Spinal cord (tissue), 10 donors: ENCODE data around the gene FCHO1. TPM values are rescaled to one million over a fixed set of nuclear protein-coding genes. Genes with fewer than 3 reads are reported as not detected.

Experiments used
- DNase-seq, 6 donors: peaks; one replicate each; pipeline versions ENCODE4 v3.0.0 to v3.0.0-alpha.2; 2013 to 2015; ENCODE audit warnings: low spot score in 6 of 6, low read depth in 4 of 6
- H3K27ac ChIP-seq: one replicate; pipeline ENCODE4 v1.5.1; 2013; ENCODE audit warnings: low read depth, low read length, control low read depth
- H3K27me3 ChIP-seq: one replicate; pipeline ENCODE4 v1.6.1; 2013; ENCODE audit warnings: low read length; ENCODE audit not compliant: control insufficient read depth, insufficient read depth
- H3K36me3 ChIP-seq: one replicate; pipeline ENCODE4 v1.6.1; 2013; ENCODE audit warnings: low read length; ENCODE audit not compliant: control insufficient read depth, insufficient read depth
- H3K4me1 ChIP-seq: one replicate; pipeline ENCODE4 v1.6.1; 2013; ENCODE audit warnings: low read length; ENCODE audit not compliant: control insufficient read depth, insufficient read depth
- H3K4me3 ChIP-seq: one replicate; pipeline ENCODE4 v1.5.1; 2013; ENCODE audit warnings: low read depth, low read length, control low read depth
- H3K9me3 ChIP-seq: one replicate; pipeline ENCODE4 v1.6.1; 2013; ENCODE audit warnings: low read length; ENCODE audit not compliant: control insufficient read depth, insufficient read depth
- WGBS: methylation state at CpG from one replicate; pipeline ENCODE4 v1.1.5; 2013; ENCODE audit warnings: missing lambda C conversion rate; ENCODE audit not compliant: insufficient coverage; 5-methylcytosine and 5-hydroxymethylcytosine counted together
- polyA plus RNA-seq, 2 donors: library from polyadenylated mRNA; unstranded; fragments of 120-200 nt; gene quantifications; one replicate each; pipeline ENCODE4 v1.2.1, GENCODE V29; 2013; ENCODE audit not compliant: insufficient read length in 2 of 2
- total RNA-seq, 2 donors: library from RNA; depleted of rRNA in 1 of 2; stranded (reverse); fragments of 120-200 nt in 1 of 2; fragments of >200 nt in 1 of 2; gene quantifications; one replicate each; pipeline versions ENCODE4 v1.2.3 to v1.2.4, GENCODE V29; 2013 to 2014
- donor health status: healthy.

The FCHO1 gene
- total and polyA plus RNA-seq, 4 donors, result 6.8 to 41.9 (median 21.5) TPM

- 97% methylated on average over 14 of the region's 19 CpGs for WGBS
- no peak overlapping the region for H3K27ac ChIP-seq
- no peak overlapping the region for H3K4me3 ChIP-seq
- H3K9me3 ChIP-seq, result no peaks in the 10 kb centered on the region
- no peak for DNase-seq
- no peaks in the 10 kb centered on the region for H3K4me1 ChIP-seq
- peaks cover 86% of the 10 kb centered on the region for H3K36me3 ChIP-seq
- H3K27me3 ChIP-seq, result no peaks in the 10 kb centered on the region
Measured at GRCh38 chr19:17727843-17728242, 23.4 kb upstream of the FCHO1 start.

DNA sequence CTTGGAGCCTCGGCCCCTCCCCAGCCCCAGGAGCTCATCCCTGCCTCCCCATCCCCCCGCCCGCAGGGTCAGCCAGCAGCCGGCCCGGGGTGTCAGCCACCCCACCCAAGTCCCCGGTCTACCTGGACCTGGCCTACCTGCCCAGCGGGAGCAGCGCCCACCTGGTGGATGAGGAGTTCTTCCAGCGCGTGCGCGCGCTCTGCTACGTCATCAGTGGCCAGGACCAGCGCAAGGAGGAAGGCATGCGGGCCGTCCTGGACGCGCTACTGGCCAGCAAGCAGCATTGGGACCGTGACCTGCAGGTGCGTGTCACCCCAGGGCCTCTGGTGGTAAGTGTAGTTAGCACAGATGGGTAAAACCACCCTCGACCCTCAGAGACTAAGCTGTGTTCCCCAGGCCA is 18.1 kb upstream of the FCHO1 start:
- H3K27ac ChIP-seq, result no peak overlapping the region
- H3K36me3 ChIP-seq, result peaks cover 73% of the 10 kb centered on the region
- no peak for DNase-seq

GRCh38 chr19:17734146-17734545 is 17.1 kb upstream of the FCHO1 start:
- H3K27ac ChIP-seq, result no peak overlapping the region
- no peaks in the 10 kb centered on the region for H3K27me3 ChIP-seq
- peaks cover 69% of the 10 kb centered on the region for H3K36me3 ChIP-seq
- no peaks in the 10 kb centered on the region for H3K9me3 ChIP-seq
- H3K4me3 ChIP-seq, result no peak overlapping the region
- no peaks in the 10 kb centered on the region for H3K4me1 ChIP-seq
- 97% methylated on average over 15 of the region's 16 CpGs for WGBS
- no peak for DNase-seq

More for the DNA sequence above, 18.1 kb upstream of the FCHO1 start:
- Histone ChIP-seq H3K4me3 (no peak overlapping the region), H3K4me1 (no peaks in the 10 kb centered on the region), H3K9me3 (no peaks in the 10 kb centered on the region), H3K27me3 (no peaks in the 10 kb centered on the region)
- WGBS, result 94% methylated on average over 19 of the region's 22 CpGs

GRCh38 chr19:17735410-17735809 is 15.9 kb upstream of the FCHO1 start:
- WGBS, result 97% methylated on average over 4 of the region's 5 CpGs
- H3K4me1 ChIP-seq, result no peaks in the 10 kb centered on the region
- no peak overlapping the region for H3K27ac ChIP-seq
- H3K9me3 ChIP-seq, result no peaks in the 10 kb centered on the region
- no peaks in the 10 kb centered on the region for H3K27me3 ChIP-seq
- H3K4me3 ChIP-seq, result no peak overlapping the region
- DNase-seq, result no peak
- peaks cover 59% of the 10 kb centered on the region for H3K36me3 ChIP-seq

- H3K4me3 ChIP-seq, result no peak overlapping the region
- WGBS, result 93% methylated on average over 4 of the region's 7 CpGs
- no peaks in the 10 kb centered on the region for H3K4me1 ChIP-seq
- no peak overlapping the region for H3K27ac ChIP-seq
- DNase-seq, result no peak
- no peaks in the 10 kb centered on the region for H3K27me3 ChIP-seq
- H3K36me3 ChIP-seq, result peaks cover 55% of the 10 kb centered on the region
- H3K9me3 ChIP-seq, result no peaks in the 10 kb centered on the region
Measured at GRCh38 chr19:17737690-17738153, 13.6 kb upstream of the FCHO1 start.

- Histone ChIP-seq H3K4me1 (no peaks in the 10 kb centered on the region), H3K36me3 (peaks cover 39% of the 10 kb centered on the region), H3K27ac (no peak overlapping the region), H3K27me3 (no peaks in the 10 kb centered on the region), H3K9me3 (no peaks in the 10 kb centered on the region), H3K4me3 (no peak overlapping the region)
- 52% methylated on average over 15 of the region's 18 CpGs for WGBS
- no peak for DNase-seq
Measured at GRCh38 chr19:17739121-17739875, 12.0 kb upstream of the FCHO1 start.

GRCh38 chr19:17741456-17741855 is 9.8 kb upstream of the FCHO1 start:
- Histone ChIP-seq H3K9me3 (no peaks in the 10 kb centered on the region), H3K27me3 (no peaks in the 10 kb centered on the region), H3K36me3 (peaks cover 21% of the 10 kb centered on the region), H3K27ac (no peak overlapping the region), H3K4me1 (no peaks in the 10 kb centered on the region), H3K4me3 (no peak overlapping the region)
- 88% methylated on average over 2 of the region's 2 CpGs for WGBS
- no peak for DNase-seq

DNA sequence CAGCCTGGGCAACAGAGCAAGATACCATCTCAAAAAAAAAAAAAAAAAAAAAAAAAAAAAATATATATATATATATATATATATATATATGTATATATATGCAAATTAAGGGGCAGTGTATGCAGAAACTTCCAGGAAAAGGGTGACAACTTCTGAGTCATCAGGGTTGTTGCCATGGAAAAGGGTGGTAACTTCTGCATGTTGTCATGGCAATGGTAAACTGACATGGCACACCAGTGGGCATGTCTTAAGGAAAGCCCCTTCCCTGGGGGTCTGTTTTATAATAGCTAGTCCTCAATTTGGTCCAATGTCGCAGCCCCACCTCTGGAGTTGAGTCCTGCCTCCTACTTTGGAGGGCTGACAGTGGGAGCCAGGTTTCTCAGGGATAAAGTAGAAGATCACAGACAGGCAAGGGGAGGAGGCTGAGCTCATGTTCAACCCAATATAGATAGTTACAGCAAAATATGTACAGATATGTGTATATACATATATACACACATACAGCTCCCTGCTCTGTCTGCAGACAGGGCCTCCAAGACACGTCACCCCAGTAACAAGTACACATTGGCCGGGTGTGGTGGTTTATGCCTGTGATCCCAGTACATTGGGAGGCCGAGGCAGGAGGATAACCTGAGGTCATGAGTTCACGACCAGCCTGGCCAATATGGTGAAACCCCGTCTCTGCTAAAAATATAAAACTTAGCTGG is 7.2 kb upstream of the FCHO1 start:
- WGBS, result 100% methylated on average over 3 of the region's 6 CpGs
- H3K27ac ChIP-seq, result no peak overlapping the region
- peaks cover 9% of the 10 kb centered on the region for H3K36me3 ChIP-seq
- no peak for DNase-seq
- no peaks in the 10 kb centered on the region for H3K27me3 ChIP-seq
- peaks cover 19% of the 10 kb centered on the region for H3K4me1 ChIP-seq
- H3K4me3 ChIP-seq, result no peak overlapping the region
- no peaks in the 10 kb centered on the region for H3K9me3 ChIP-seq

- no peaks in the 10 kb centered on the region for H3K9me3 ChIP-seq
- peak overlapping the region; percentile 48 for H3K4me3 ChIP-seq
- peak; percentile 79 to 99 (median 94) for DNase-seq
- peaks cover 38% of the 10 kb centered on the region for H3K4me1 ChIP-seq
- 2% methylated on average over 69 of the region's 75 CpGs for WGBS
- H3K27me3 ChIP-seq, result no peaks in the 10 kb centered on the region
- peaks cover 4% of the 10 kb centered on the region for H3K36me3 ChIP-seq
- H3K27ac ChIP-seq, result no peak overlapping the region
Measured at GRCh38 chr19:17747205-17748098, 3.8 kb upstream of the FCHO1 start.
